Measurements from ENCODE around the gene ASPM. TPM values are rescaled to one million over a fixed set of nuclear protein-coding genes. Genes with fewer than 3 reads are reported as not detected.

ASPM gene
- polyA plus RNA-seq, 1 of the 3 experiments (the other 2 are of a cell fraction) = 3.0 TPM

DNA sequence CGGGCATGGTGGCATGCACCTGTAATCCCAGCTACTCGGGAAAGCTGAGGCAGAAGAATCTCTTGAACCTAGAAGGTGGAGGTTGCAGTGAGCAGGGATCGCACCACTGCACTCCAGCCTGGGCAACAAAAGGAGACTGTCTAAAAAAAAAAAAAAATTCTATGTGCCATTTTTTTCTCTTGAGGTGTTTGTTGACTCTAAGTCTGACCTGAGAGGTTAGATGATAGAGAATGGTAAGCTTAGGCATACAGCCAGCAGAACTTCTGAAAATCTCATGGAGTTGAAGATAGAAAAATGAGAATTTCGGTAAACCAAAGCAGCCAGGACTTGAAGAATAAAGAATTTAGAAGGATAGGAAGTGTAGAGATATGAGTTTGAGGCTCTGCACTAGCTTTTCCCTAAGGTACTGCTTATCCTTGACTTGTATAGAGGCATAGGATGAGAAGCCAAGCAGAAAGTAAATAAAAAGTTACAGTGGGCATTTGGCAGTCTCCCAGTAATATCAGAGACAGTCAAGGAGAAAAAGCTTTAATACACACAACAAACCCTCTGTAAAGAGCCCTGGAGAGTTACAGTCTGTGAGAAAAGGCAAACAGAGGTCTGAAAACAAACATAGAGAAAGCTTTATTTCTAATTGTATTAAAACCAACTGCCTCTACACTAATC lies 103.7 kb downstream of the ASPM start:
- Histone ChIP-seq H3K36me3 (replicated peaks in 1 of 2; ENCODE audit: control insufficient read depth in 1 of 2, insufficient read depth in 2 of 2, low read length in 1 of 2) (no peaks in the 10 kb centered on the region), H3K4me2 (no peak overlapping the region), H3K27ac (ENCODE audit: low read depth in 2 of 2, low read length in 1 of 2) (peak overlapping the region in 1 of 2 experiments; percentile 29; a peak in 1 of 4 replicates), H3K9ac (no peak overlapping the region), H3K79me2 (ENCODE audit: insufficient read depth) (no peaks in the 10 kb centered on the region), H4K20me1 (ENCODE audit: insufficient read depth) (no peaks in the 10 kb centered on the region), H3K4me3 (ENCODE audit: low read depth in 2 of 2, low read length in 1 of 2) (no peak overlapping the region), H3K9me2 (no peaks in the 10 kb centered on the region), H3K27me3 (ENCODE audit: insufficient read depth) (no peaks in the 10 kb centered on the region), H3F3A (replicated peaks; ENCODE audit: insufficient read depth) (peaks cover 5% of the 10 kb centered on the region), H2AFZ (ENCODE audit: low read depth) (peak overlapping the region; percentile 65; the same call in 1 of the 2 replicates), H3K9me3 (no peaks in the 10 kb centered on the region; the same call in 1 of the 2 replicates), H3K4me1 (ENCODE audit: control insufficient read depth in 1 of 2, insufficient read depth in 2 of 2, low read depth in 1 of 2, low read length in 1 of 2) (no peaks in the 10 kb centered on the region; a peak in 1 of 4 replicates)
- ChIA-PET POLR2A (no interaction called here), CTCF (interaction anchor here (0.6 kb wide), 1 partner anchor 448 kb away, joined by 3 read pairs; no protein-coding TSS in a partner anchor)
- 56% methylated on average over 4 of the region's 4 CpGs for WGBS (ENCODE audit: low lambda C conversion rate)
- TF ChIP-seq EP300 (IDR thresholded peaks at IDR 0.05; ENCODE audit: borderline replicate concordance in 1 of 2, low read depth in 1 of 2, low read length in 1 of 2) (no peak), MEF2A (IDR thresholded peaks at IDR 0.05; ENCODE audit: borderline replicate concordance, low read depth) (no peak)
- TF ChIP-seq, protein P1, sequence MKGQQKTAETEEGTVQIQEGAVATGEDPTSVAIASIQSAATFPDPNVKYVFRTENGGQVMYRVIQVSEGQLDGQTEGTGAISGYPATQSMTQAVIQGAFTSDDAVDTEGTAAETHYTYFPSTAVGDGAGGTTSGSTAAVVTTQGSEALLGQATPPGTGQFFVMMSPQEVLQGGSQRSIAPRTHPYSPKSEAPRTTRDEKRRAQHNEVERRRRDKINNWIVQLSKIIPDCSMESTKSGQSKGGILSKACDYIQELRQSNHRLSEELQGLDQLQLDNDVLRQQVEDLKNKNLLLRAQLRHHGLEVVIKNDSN (IDR thresholded peaks at IDR 0.05; ENCODE audit: borderline replicate concordance, low read depth) = no peak
- DNase-seq = no peak

DNA sequence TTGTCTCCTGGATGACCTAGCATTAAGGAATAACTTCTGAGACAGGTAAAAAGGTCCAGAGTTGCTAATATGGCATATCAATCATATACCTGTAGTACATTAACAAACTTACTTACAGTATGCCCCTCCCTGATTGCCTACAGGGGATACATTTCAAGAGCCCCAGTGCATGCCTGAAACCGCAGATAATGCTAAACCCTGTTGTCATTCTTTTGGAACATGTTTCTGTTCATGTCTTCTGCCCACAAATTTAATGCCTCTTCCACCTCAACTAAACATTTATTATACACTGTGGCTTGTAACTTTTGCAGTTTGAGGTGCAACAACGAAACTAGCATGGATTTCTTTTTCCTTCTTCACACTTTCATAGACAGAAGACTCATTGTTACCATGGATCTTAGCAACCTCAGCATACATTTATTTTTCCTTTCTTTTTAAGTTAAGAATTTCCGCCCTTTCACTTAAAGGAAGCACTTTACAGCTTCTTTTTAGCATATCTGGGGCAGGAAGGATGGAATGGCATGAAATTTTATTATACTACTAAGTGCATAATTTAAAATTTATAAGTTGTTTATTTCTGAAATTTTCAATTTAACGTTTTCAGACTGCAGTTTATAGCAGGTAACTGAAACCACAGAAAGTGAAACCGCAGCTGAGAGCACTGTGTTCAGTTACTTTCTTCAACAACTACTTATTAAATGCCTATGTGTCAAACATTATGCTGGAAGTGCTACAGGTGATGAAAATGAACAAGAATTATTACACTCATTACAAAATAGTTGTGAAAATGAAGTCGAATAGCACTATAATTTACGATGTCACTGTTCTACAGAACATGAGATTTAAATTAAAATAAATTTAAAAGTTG lies 104.7 kb downstream of the ASPM start:
- peak overlapping the region; percentile 84 for H2AFZ ChIP-seq (ENCODE audit: low read depth)

More for the DNA sequence above, 104.7 kb downstream of the ASPM start:
- Histone ChIP-seq H3K9me2 (no peaks in the 10 kb centered on the region), H3F3A (replicated peaks; ENCODE audit: insufficient read depth) (peaks cover 5% of the 10 kb centered on the region), H3K27ac (ENCODE audit: low read depth in 2 of 2, low read length in 1 of 2) (no peak overlapping the region), H3K79me2 (ENCODE audit: insufficient read depth) (no peaks in the 10 kb centered on the region), H3K9me3 (no peaks in the 10 kb centered on the region; the same call in 1 of the 2 replicates), H3K27me3 (ENCODE audit: insufficient read depth) (no peaks in the 10 kb centered on the region), H3K4me1 (ENCODE audit: control insufficient read depth in 1 of 2, insufficient read depth in 2 of 2, low read depth in 1 of 2, low read length in 1 of 2) (no peaks in the 10 kb centered on the region; a peak in 1 of 4 replicates), H3K9ac (no peak overlapping the region; the same call in 1 of the 2 replicates), H4K20me1 (ENCODE audit: insufficient read depth) (no peaks in the 10 kb centered on the region), H3K4me3 (ENCODE audit: low read depth in 2 of 2, low read length in 1 of 2) (peak overlapping the region; percentile 17 to 20; a peak in 2 of 4 replicates), H3K4me2 (peak overlapping the region; percentile 58), H3K36me3 (replicated peaks in 1 of 2; ENCODE audit: control insufficient read depth in 1 of 2, insufficient read depth in 2 of 2, low read length in 1 of 2) (no peaks in the 10 kb centered on the region)
- DNase-seq = no peak
- WGBS (ENCODE audit: low lambda C conversion rate) = 29% methylated on average over 7 of the region's 7 CpGs
- TF ChIP-seq FOXM1 (IDR thresholded peaks at IDR 0.05; ENCODE audit: low read depth) = no peak
- TF ChIP-seq NRF1 (IDR thresholded peaks at IDR 0.05; ENCODE audit: low read depth, low read length) = no peak
- no peak for TF ChIP-seq GABPA (IDR thresholded peaks at IDR 0.05; ENCODE audit: low read depth)
- no peak for TF ChIP-seq MEF2A (IDR thresholded peaks at IDR 0.05; ENCODE audit: borderline replicate concordance, low read depth)
- no peak for TF ChIP-seq TAF1 (IDR thresholded peaks at IDR 0.05; ENCODE audit: borderline replicate concordance, low read depth, low read length)
- TF ChIP-seq, protein P2, sequence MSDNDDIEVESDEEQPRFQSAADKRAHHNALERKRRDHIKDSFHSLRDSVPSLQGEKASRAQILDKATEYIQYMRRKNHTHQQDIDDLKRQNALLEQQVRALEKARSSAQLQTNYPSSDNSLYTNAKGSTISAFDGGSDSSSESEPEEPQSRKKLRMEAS (IDR thresholded peaks at IDR 0.05; ENCODE audit: low read depth) = no peak
- TF ChIP-seq GATA2 (CRISPR knock-in tag; IDR thresholded peaks at IDR 0.05) = no peak
- TF ChIP-seq FOSL2 (IDR thresholded peaks at IDR 0.05; ENCODE audit: borderline replicate concordance, low read depth) = no peak
- no peak for TF ChIP-seq RAD21 (IDR thresholded peaks at IDR 0.05; ENCODE audit: low read length)
- TF ChIP-seq MXI1 (IDR thresholded peaks at IDR 0.05; ENCODE audit: low read depth, low read length) = no peak
- TF ChIP-seq, protein P3, sequence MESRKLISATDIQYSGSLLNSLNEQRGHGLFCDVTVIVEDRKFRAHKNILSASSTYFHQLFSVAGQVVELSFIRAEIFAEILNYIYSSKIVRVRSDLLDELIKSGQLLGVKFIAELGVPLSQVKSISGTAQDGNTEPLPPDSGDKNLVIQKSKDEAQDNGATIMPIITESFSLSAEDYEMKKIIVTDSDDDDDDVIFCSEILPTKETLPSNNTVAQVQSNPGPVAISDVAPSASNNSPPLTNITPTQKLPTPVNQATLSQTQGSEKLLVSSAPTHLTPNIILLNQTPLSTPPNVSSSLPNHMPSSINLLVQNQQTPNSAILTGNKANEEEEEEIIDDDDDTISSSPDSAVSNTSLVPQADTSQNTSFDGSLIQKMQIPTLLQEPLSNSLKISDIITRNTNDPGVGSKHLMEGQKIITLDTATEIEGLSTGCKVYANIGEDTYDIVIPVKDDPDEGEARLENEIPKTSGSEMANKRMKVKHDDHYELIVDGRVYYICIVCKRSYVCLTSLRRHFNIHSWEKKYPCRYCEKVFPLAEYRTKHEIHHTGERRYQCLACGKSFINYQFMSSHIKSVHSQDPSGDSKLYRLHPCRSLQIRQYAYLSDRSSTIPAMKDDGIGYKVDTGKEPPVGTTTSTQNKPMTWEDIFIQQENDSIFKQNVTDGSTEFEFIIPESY (IDR thresholded peaks at IDR 0.05; ENCODE audit: borderline replicate concordance, low read depth) = no peak
- CTCF ChIA-PET = no interaction called here
- POLR2A ChIA-PET = no interaction called here
